ENCODE results near the gene CCDC9B.

The CCDC9B gene

GRCh38 chr15:40365624-40366456, 25.1 kb upstream of the CCDC9B start:
- H3K27me3 ChIP-seq (ENCODE audit: control insufficient read depth in 5 of 5, insufficient read depth in 4 of 5, low read length in 5 of 5): no peaks in the 10 kb centered on the region
- no peaks in the 10 kb centered on the region for H3K36me3 ChIP-seq (ENCODE audit: control insufficient read depth in 5 of 5, insufficient read depth in 5 of 5, low read length in 5 of 5)
- H3K9ac ChIP-seq (ENCODE audit: low read length in 5 of 5): no peak overlapping the region
- H3K4me1 ChIP-seq (ENCODE audit: control insufficient read depth in 5 of 5, insufficient read depth in 5 of 5, low read length in 5 of 5): peaks cover 0 to 20% (median 19%) of the 10 kb centered on the region in 5 donors
- H3K9me3 ChIP-seq (ENCODE audit: control insufficient read depth in 5 of 5, low read length in 5 of 5): no peaks in the 10 kb centered on the region
- H3K27ac ChIP-seq (ENCODE audit: low read depth, low read length): no peak overlapping the region
- no peak overlapping the region for H3K4me3 ChIP-seq (ENCODE audit: low read depth in 1 of 5, low read length in 5 of 5)

- Histone ChIP-seq H3K4me3 (ENCODE audit: low read depth in 1 of 5, low read length in 5 of 5) (no peak overlapping the region), H3K9ac (ENCODE audit: low read length in 5 of 5) (no peak overlapping the region), H3K36me3 (ENCODE audit: control insufficient read depth in 5 of 5, insufficient read depth in 5 of 5, low read length in 5 of 5) (no peaks in the 10 kb centered on the region), H3K27me3 (ENCODE audit: control insufficient read depth in 5 of 5, insufficient read depth in 4 of 5, low read length in 5 of 5) (no peaks in the 10 kb centered on the region), H3K4me1 (ENCODE audit: control insufficient read depth in 5 of 5, insufficient read depth in 5 of 5, low read length in 5 of 5) (peaks cover 0 to 20% (median 19%) of the 10 kb centered on the region in 5 donors), H3K9me3 (ENCODE audit: control insufficient read depth in 5 of 5, low read length in 5 of 5) (no peaks in the 10 kb centered on the region), H3K27ac (ENCODE audit: low read depth, low read length) (no peak overlapping the region)
These were observed 24.3 kb upstream of the CCDC9B start for GRCh38 chr15:40365016-40365415.

GRCh38 chr15:40364251-40364650, 23.5 kb upstream of the CCDC9B start:
- H3K9ac ChIP-seq (ENCODE audit: low read length in 5 of 5): no peak overlapping the region
- H3K4me3 ChIP-seq (ENCODE audit: low read depth in 1 of 5, low read length in 5 of 5): no peak overlapping the region
- H3K27ac ChIP-seq (ENCODE audit: low read depth, low read length): no peak overlapping the region
- no peaks in the 10 kb centered on the region for H3K9me3 ChIP-seq (ENCODE audit: control insufficient read depth in 5 of 5, low read length in 5 of 5)
- peaks cover 0 to 2% (median 0%) of the 10 kb centered on the region in 5 donors for H3K27me3 ChIP-seq (ENCODE audit: control insufficient read depth in 5 of 5, insufficient read depth in 4 of 5, low read length in 5 of 5)
- H3K4me1 ChIP-seq (ENCODE audit: control insufficient read depth in 5 of 5, insufficient read depth in 5 of 5, low read length in 5 of 5): peaks cover 0 to 20% (median 19%) of the 10 kb centered on the region in 5 donors
- H3K36me3 ChIP-seq (ENCODE audit: control insufficient read depth in 5 of 5, insufficient read depth in 5 of 5, low read length in 5 of 5): no peaks in the 10 kb centered on the region

DNA sequence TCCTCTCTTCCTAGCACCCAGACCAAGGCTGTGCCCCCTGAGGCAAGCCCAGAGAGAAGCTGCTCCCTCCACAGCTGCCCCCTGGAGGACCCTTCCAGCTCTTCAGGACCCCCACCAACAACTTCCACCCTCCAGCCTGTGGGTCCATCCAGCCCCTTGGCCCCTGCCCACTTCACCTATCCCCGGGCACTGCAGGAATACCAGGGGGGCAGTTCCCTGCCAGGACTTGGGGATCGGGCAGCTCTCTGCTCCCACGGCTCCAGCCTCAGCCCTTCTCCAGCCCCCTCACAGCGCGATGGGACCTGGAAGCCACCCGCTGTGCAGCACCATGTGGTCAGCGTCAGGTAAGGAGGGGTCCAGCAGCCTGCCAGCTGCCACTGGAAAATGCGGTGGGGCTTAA, 22.9 kb upstream of the CCDC9B start:
- peaks cover 0 to 24% (median 22%) of the 10 kb centered on the region in 5 donors for H3K4me1 ChIP-seq (ENCODE audit: control insufficient read depth in 5 of 5, insufficient read depth in 5 of 5, low read length in 5 of 5)
- no peaks in the 10 kb centered on the region for H3K36me3 ChIP-seq (ENCODE audit: control insufficient read depth in 5 of 5, insufficient read depth in 5 of 5, low read length in 5 of 5)
- H3K9ac ChIP-seq (ENCODE audit: low read length in 5 of 5): no peak overlapping the region
- H3K4me3 ChIP-seq (ENCODE audit: low read depth in 1 of 5, low read length in 5 of 5): no peak overlapping the region
- peaks cover 0 to 7% (median 0%) of the 10 kb centered on the region in 5 donors for H3K27me3 ChIP-seq (ENCODE audit: control insufficient read depth in 5 of 5, insufficient read depth in 4 of 5, low read length in 5 of 5)
- no peak overlapping the region for H3K27ac ChIP-seq (ENCODE audit: low read depth, low read length)
- H3K9me3 ChIP-seq (ENCODE audit: control insufficient read depth in 5 of 5, low read length in 5 of 5): no peaks in the 10 kb centered on the region

DNA sequence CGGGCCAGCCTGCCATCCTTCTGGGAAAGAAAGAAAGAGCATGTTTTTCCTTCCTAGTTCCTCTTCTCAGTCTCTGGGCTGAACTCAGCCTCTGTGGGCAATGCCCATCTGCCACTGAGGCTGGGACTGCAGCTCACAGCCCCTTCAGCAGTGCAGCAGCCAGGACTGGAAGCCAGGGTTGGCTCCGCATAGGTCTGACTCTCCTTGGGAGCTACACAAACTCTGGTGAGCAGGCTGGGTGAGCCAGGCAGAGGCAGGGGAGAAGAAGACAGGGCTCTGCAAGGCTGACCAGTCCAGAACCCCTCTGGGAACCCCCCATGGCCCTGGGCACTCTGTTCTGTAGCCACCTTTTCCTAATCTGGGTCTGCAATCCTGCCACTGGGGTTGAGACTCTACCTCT, 20.9 kb upstream of the CCDC9B start:
- H3K4me3 ChIP-seq (ENCODE audit: low read depth in 1 of 5, low read length in 5 of 5): no peak overlapping the region
- H3K27ac ChIP-seq (ENCODE audit: low read depth, low read length): no peak overlapping the region
- peaks cover 0 to 7% (median 0%) of the 10 kb centered on the region in 5 donors for H3K27me3 ChIP-seq (ENCODE audit: control insufficient read depth in 5 of 5, insufficient read depth in 4 of 5, low read length in 5 of 5)
- H3K36me3 ChIP-seq (ENCODE audit: control insufficient read depth in 5 of 5, insufficient read depth in 5 of 5, low read length in 5 of 5): no peaks in the 10 kb centered on the region
- H3K9me3 ChIP-seq (ENCODE audit: control insufficient read depth in 5 of 5, low read length in 5 of 5): no peaks in the 10 kb centered on the region
- no peak overlapping the region for H3K9ac ChIP-seq (ENCODE audit: low read length in 5 of 5)
- H3K4me1 ChIP-seq (ENCODE audit: control insufficient read depth in 5 of 5, insufficient read depth in 5 of 5, low read length in 5 of 5): peaks cover 0 to 16% (median 15%) of the 10 kb centered on the region in 5 donors

DNA sequence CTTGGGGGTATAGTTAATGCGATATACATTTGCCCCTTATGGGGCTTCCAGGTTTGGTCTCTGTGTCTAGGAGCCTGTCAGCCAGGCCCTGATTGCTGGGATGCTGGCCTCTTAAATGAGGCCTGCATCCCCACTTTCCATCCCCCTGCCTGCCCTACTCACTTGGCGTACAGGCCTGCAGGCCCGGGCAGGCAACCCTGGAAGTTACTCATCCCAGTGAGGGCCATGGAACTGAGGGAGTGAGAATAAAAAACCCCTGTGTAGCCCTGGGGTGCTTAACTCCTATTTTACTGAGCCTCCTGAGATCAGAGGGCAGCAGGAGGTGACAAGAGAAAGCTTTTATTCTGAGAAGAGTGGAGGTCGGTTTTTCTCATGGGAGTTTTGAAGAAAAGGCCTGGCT, 19.3 kb upstream of the CCDC9B start:
- peaks cover 0 to 13% (median 13%) of the 10 kb centered on the region in 5 donors for H3K4me1 ChIP-seq (ENCODE audit: control insufficient read depth in 5 of 5, insufficient read depth in 5 of 5, low read length in 5 of 5)
- peaks cover 0 to 7% (median 0%) of the 10 kb centered on the region in 5 donors for H3K27me3 ChIP-seq (ENCODE audit: control insufficient read depth in 5 of 5, insufficient read depth in 4 of 5, low read length in 5 of 5)
- H3K36me3 ChIP-seq (ENCODE audit: control insufficient read depth in 5 of 5, insufficient read depth in 5 of 5, low read length in 5 of 5): no peaks in the 10 kb centered on the region
- no peak overlapping the region for H3K27ac ChIP-seq (ENCODE audit: low read depth, low read length)
- no peak overlapping the region for H3K9ac ChIP-seq (ENCODE audit: low read length in 5 of 5)
- H3K4me3 ChIP-seq (ENCODE audit: low read depth in 1 of 5, low read length in 5 of 5): no peak overlapping the region
- H3K9me3 ChIP-seq (ENCODE audit: control insufficient read depth in 5 of 5, low read length in 5 of 5): no peaks in the 10 kb centered on the region

DNA sequence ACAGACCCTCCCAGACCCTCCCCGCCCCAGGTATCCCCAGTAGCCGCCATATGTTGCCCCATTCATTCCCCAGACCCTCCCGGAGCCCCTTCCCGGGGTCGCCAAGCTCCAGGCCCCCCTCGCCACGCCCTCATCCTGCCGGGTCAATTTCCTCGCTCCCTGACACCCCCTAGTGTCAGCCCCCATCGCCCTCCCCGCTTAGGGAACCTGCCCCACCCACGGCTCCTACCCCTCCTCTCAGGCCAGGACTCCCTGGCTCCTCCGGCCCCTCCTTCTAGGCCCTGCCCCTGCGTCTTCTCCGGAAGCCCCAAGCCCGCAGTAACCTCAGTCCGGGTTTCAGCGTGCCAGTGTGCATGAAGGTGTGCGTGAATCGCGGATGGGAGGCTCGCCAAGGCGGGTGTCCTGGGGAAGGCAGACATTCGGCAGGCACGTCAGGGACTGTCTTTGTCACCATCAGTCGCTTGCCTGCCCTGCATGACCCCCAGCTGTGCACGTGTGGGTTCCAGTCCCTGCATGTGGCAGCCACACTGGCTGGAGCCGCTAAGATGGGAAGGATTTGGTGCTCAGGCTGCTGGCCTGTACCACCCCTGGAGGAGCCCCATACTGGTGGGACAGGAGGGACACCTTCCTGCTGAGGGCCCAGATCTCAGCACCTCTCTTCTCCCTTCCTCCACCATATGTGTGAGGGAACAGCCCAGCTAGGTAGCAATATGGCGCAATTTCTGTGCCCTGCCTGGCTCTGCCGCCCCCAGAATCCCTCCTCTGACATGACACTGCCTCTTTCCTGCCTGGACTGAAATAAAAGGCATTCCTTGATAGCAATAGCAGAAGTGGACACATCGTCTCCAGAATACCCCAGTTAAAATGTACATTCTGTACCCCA, 18.0 kb upstream of the CCDC9B start:
- Histone ChIP-seq H3K4me3 (ENCODE audit: low read depth in 1 of 5, low read length in 5 of 5) (peak overlapping the region in 4 of 5 donors; percentile 38 to 73 (median 52)), H3K27ac (ENCODE audit: low read depth, low read length) (no peak overlapping the region), H3K36me3 (ENCODE audit: control insufficient read depth in 5 of 5, insufficient read depth in 5 of 5, low read length in 5 of 5) (no peaks in the 10 kb centered on the region), H3K27me3 (ENCODE audit: control insufficient read depth in 5 of 5, insufficient read depth in 4 of 5, low read length in 5 of 5) (peaks cover 0 to 8% (median 0%) of the 10 kb centered on the region in 5 donors), H3K9me3 (ENCODE audit: control insufficient read depth in 5 of 5, low read length in 5 of 5) (no peaks in the 10 kb centered on the region), H3K4me1 (ENCODE audit: control insufficient read depth in 5 of 5, insufficient read depth in 5 of 5, low read length in 5 of 5) (peaks cover 0 to 23% (median 22%) of the 10 kb centered on the region in 5 donors), H3K9ac (ENCODE audit: low read length in 5 of 5) (no peak overlapping the region)

- no peaks in the 10 kb centered on the region for H3K36me3 ChIP-seq (ENCODE audit: control insufficient read depth in 5 of 5, insufficient read depth in 5 of 5, low read length in 5 of 5)
- H3K9me3 ChIP-seq (ENCODE audit: control insufficient read depth in 5 of 5, low read length in 5 of 5): no peaks in the 10 kb centered on the region
- peak within 1 kb of the TSS in 1 of 5 donors; percentile 26 for H3K9ac ChIP-seq (ENCODE audit: low read length in 5 of 5)
- peaks cover 0 to 13% (median 0%) of the 10 kb centered on the region in 5 donors for H3K27me3 ChIP-seq (ENCODE audit: control insufficient read depth in 5 of 5, insufficient read depth in 4 of 5, low read length in 5 of 5)
- peaks cover 0 to 27% (median 24%) of the 10 kb centered on the region in 5 donors for H3K4me1 ChIP-seq (ENCODE audit: control insufficient read depth in 5 of 5, insufficient read depth in 5 of 5, low read length in 5 of 5)
- peak within 1 kb of the TSS in 4 of 5 donors; percentile 63 to 73 (median 68) for H3K4me3 ChIP-seq (ENCODE audit: low read depth in 1 of 5, low read length in 5 of 5)
- no peak within 1 kb of the TSS for H3K27ac ChIP-seq (ENCODE audit: low read depth, low read length)
These were observed 17.2 kb upstream of the CCDC9B start, which contains the start of gene DISP2 for GRCh38 chr15:40357723-40358470. DISP2 (plus strand) TSS chr15:40358219; CDS start chr15:40358322, 103 bp downstream.

DNA sequence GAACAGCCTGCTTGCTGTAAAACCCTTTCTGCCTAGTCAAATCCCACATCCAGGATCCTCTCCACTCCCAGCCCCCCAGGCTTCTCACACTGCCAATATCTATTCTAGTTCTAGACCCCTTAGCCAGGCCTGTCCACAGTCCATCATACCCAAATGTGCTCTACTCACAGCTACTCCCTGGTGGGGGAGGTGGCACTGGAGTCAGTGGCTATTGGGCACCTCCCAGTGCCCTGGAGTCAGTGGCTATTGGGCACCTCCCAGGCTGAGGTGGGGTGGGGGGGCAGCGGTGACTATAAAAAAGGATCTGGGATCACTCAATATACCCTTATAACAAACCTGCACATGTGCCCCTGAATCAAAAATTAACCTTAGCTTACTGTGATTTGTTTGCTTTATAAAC, 16.5 kb upstream of the CCDC9B start:
- H3K4me3 ChIP-seq (ENCODE audit: low read depth in 1 of 5, low read length in 5 of 5): no peak overlapping the region
- H3K9me3 ChIP-seq (ENCODE audit: control insufficient read depth in 5 of 5, low read length in 5 of 5): no peaks in the 10 kb centered on the region
- H3K36me3 ChIP-seq (ENCODE audit: control insufficient read depth in 5 of 5, insufficient read depth in 5 of 5, low read length in 5 of 5): no peaks in the 10 kb centered on the region
- no peak overlapping the region for H3K27ac ChIP-seq (ENCODE audit: low read depth, low read length)
- peaks cover 0 to 27% (median 24%) of the 10 kb centered on the region in 5 donors for H3K4me1 ChIP-seq (ENCODE audit: control insufficient read depth in 5 of 5, insufficient read depth in 5 of 5, low read length in 5 of 5)
- peaks cover 0 to 13% (median 0%) of the 10 kb centered on the region in 5 donors for H3K27me3 ChIP-seq (ENCODE audit: control insufficient read depth in 5 of 5, insufficient read depth in 4 of 5, low read length in 5 of 5)
- no peak overlapping the region for H3K9ac ChIP-seq (ENCODE audit: low read length in 5 of 5)

Measured in subcutaneous abdominal adipose tissue (tissue), 5 donors.